AG04449 (cell line): ENCODE data around the gene TPP1.

Experiments used
- CTCF ChIA-PET: fragments of 350-600 bp; formaldehyde crosslinking; extraction: SDS; loops from one replicate; lab custom pipeline; 2021; ENCODE audit warnings: antibody characterized with exemption; lab: Yijun Ruan, JAX
- POLR2A ChIA-PET: fragments of 400-600, 350-600 bp; formaldehyde crosslinking; extraction: SDS; loops from one replicate; lab custom pipeline; 2020; ENCODE audit warnings: antibody characterized with exemption, inconsistent platforms; lab: Yijun Ruan, JAX
- DNase-seq: peaks from one replicate; pipeline ENCODE4 v3.0.0-alpha.2; 2010; ENCODE audit warnings: low read depth, low spot score
- H3K4me3 ChIP-seq: 2 replicates; pipeline ENCODE4 v1.5.1; 2011; ENCODE audit warnings: low read depth, mild to moderate bottlenecking, control low read depth, low read length
- CTCF ChIP-seq: IDR thresholded peaks from one replicate; pipeline ENCODE4 v1.5.1; 2011; ENCODE audit warnings: mild to moderate bottlenecking, moderate library complexity, low read length, control low read depth, inconsistent platforms; ENCODE audit not compliant: insufficient read depth; ENCODE audit errors: missing control alignments

TPP1 gene

DNA sequence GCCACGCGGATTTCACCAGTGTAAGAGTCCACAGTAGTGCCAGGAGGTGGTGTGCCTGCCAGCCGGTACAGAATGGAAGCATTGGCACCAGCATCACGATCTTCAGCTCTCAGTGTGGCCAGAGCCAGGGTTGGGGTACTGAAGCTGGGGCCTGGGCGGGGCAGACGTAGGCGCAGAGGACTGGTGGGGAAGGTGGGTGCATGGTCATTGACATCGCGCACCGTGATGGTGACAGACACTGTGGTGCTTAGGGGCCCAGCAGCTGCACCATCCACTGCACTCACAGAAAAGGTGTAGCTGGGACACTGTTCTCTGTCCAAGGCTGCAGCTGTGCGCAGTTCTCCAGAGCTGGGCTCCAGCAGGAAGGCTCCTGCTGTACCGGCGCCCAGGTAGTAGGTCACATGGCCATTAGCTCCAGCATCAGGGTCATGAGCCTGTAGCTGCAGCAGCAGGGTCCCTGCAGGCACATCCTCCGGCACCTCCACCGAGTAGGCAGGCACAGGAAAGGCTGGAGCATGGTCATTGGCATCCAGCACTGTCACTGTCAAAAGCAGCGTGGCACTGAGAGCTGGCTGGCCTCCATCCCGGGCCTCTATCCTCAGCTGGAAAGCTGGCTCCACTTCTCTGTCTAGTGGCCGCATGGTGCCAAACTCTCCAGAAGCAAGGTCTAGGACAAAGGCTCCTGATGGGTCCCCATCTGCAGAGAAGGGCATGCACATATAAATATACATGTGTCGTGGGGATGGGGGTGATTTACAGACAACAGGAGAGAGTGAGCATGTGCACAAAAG, 7.9 kb upstream of the TPP1 start:
- no peak for DNase-seq
- ChIA-PET CTCF (interaction anchor here (1.2 kb wide), 1 partner anchor 8 kb away, joined by 3 read pairs; the partner anchor contains the start of gene TPP1), POLR2A (interaction anchor here (0.8 kb wide), 1 partner anchor 9 kb away, joined by 3 read pairs; no protein-coding TSS in a partner anchor)
- no peak overlapping the region for H3K4me3 ChIP-seq
- TF ChIP-seq CTCF = no peak

DNA sequence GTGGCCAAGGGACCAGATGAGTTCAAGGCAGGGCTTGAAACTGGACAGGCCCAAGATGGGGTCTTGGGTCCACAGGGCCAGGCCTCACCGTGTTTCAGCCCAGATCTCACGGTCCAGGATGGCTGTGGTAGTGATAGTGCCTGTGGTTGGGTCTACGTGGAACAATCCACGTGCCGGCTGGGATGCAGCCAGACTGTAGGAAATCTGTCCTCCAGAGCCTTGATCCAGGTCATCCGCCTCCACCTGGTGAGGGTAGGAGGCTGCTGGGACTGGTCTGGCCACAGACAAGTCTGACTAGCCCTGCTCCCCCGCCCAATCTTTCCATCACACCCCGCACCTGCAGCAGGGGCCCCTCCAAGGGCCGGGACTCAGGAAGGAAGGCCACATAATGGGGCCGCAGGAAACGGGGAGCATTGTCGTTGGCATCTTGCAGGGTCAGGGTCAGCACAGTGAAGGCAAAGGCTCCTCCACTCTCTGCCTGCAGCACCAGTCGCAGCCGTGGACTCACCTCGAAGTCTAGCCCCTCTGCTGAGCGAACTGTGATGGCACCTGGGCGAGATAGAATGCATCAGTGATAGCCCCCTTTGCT, 6.7 kb upstream of the TPP1 start:
- CTCF ChIA-PET = no interaction called here
- no peak for DNase-seq
- H3K4me3 ChIP-seq = no peak overlapping the region
- no peak for TF ChIP-seq CTCF
- POLR2A ChIA-PET = no interaction called here

DNA sequence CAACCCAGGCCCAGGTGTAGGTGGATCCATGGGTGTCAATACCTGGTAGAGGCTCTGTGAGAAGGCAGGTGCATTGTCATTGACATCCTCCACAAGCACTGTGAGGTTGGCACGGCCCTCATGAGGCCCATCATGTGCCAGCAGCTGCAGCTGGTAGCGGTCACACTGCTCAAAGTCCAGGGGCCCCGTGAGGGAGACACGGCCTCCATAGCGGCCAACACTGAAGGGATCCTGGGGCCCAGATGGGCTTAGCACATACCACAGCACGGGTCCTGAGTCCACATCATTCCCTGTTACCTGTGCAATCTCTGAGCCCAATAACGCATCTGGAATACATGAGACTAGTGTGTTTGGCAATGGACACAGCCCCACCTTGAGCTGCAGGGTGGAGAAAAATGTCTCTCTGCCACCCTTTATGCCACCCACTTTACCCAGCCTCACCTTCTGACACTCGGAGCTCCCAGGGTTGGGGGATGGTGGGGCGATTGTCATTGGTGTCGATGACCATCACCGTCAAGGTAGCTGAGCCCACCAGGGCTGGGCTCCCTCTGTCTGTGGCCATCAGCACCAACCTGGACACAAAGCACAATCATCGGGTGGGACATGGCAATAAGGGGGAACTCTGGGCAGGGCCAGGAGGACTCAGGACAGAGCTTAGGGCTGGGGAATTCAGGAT, 6.1 kb upstream of the TPP1 start:
- TF ChIP-seq CTCF = no peak
- no peak for DNase-seq
- H3K4me3 ChIP-seq = no peak overlapping the region
- POLR2A ChIA-PET = no interaction called here
- CTCF ChIA-PET = no interaction called here

GRCh38 chr11:6623391-6624363, 4.5 kb upstream of the TPP1 start:
- TF ChIP-seq CTCF = no peak
- DNase-seq = no peak
- ChIA-PET CTCF (interaction anchor here (1.0 kb wide), 1 partner anchor 60 kb away, joined by 3 read pairs; the partner anchor contains the start of gene MRPL17), POLR2A (interaction anchor here (0.7 to 1.0 kb wide), 2 partner anchors 12 to 16 kb away, joined by 3 read pairs; partner anchors contain the start of gene TAF10)
- no peak overlapping the region for H3K4me3 ChIP-seq

DNA sequence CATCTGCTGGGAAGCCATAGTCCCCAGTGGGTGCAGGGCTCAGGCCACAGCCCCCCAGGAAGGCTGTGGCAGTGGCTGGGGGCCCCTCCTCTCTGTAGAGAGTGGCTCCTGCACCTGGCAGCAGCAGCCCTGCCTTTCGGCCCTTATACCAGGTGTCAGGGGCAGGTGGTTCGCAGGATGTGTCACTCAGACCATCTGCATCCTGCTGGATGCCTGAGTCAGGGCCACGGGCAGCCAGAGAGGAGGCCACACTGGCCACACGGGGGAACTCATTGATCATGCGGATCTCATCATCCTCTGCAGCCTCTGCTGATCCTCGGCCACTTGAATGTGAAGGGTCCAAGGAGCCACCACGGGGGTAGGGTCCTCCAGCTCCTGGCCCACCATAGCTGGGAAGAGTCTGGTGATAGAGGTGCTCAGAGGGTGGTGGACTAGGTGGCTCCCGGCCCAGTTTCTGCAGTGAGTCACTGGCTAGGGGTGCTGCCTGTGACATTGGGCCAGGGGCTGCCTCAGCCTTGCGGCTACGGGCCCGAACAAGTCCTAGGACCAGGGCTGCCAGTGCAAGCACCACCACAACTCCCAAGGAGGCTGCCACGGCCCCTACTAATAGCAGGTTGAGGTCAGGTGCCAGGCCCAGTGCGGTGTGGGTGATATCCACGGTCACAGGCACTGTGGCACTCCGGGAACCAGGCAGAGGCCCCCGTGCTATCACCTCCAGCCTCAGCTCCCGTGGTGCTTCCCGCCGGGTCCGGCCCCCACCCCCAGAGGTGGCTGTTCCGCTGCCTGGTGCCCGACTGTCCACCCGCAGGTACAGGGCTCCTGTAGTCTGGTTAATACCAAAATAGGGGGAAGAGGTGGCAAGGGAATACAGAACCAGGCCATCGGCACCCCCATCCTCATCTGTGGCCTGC, 3.3 kb upstream of the TPP1 start:
- ChIA-PET CTCF (interaction anchor here (1.9 kb wide), 2 partner anchors 61 to 91 kb away, joined by 5 to 8 read pairs; partner anchors contain the start of gene MRPL17), POLR2A (no interaction called here)
- TF ChIP-seq CTCF = no peak
- no peak for DNase-seq
- no peak overlapping the region for H3K4me3 ChIP-seq
